ENCODE results near the gene ASPHD2. TPM values are rescaled to one million over a fixed set of nuclear protein-coding genes. Genes with fewer than 3 reads are reported as not detected.
"Not testable (repeated sequence)": the region's sequence is repeated elsewhere in the genome, so short reads cannot be mapped to it uniquely, and the experiment has no call there.

The ASPHD2 gene
- total RNA-seq, 2 donors from 2014 or later: 13.2 to 20.2 TPM

DNA sequence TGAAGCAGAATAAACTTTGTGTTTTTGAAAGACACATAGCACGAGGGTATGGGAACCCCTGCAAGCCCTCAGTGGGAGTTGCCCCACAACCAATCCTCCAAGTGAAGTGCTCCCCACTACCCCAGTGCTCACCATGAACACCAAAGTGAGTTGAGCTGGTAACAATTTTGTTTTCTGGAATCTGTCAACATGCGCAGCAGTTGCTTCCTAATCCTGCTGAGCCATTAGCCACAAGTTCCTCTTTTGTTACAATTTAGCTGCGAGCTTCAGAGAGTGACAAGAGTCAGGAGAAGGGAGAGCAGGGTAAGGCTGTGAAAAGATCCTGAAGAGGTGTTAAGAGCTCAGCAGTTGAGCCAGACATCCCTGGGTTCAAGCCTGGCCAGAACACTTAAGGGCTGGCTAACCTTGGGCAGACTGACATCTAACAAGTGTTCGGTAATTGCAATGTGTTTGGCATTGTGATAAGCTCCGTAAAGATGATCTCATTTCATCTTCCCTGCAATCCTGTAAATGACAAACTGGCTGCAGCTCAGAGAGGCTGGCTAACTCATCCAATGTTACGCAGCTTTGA is 24.1 kb upstream of the ASPHD2 start:
- peak overlapping the region; percentile 3 for H3K27ac Mint-ChIP-seq
- peaks cover 9% of the 10 kb centered on the region for H3K4me1 Mint-ChIP-seq
- H3K9me3 Mint-ChIP-seq: no peaks in the 10 kb centered on the region
- ATAC-seq (replicated peaks): no peak
- H3K36me3 Mint-ChIP-seq (ENCODE audit: low read depth): no peaks in the 10 kb centered on the region
- peaks cover 20% of the 10 kb centered on the region for H3K27me3 Mint-ChIP-seq
- H3K4me3 Mint-ChIP-seq: no peak overlapping the region

GRCh38 chr22:26406118-26406517 is 22.9 kb upstream of the ASPHD2 start:
- no peak for ATAC-seq (replicated peaks)
- peaks cover 9% of the 10 kb centered on the region for H3K4me1 Mint-ChIP-seq
- no peak overlapping the region for H3K27ac Mint-ChIP-seq
- no peak overlapping the region for H3K4me3 Mint-ChIP-seq
- H3K9me3 Mint-ChIP-seq: no peaks in the 10 kb centered on the region
- H3K27me3 Mint-ChIP-seq: peaks cover 22% of the 10 kb centered on the region
- H3K36me3 Mint-ChIP-seq (ENCODE audit: low read depth): no peaks in the 10 kb centered on the region

GRCh38 chr22:26408562-26409220 is 20.4 kb upstream of the ASPHD2 start:
- H3K9me3 Mint-ChIP-seq; H3K4me3 Mint-ChIP-seq; H3K4me1 Mint-ChIP-seq; ATAC-seq (replicated peaks); H3K27ac Mint-ChIP-seq; H3K36me3 Mint-ChIP-seq (ENCODE audit: low read depth): not testable (repeated sequence)
- peaks cover 10% of the 10 kb centered on the region for H3K27me3 Mint-ChIP-seq

DNA sequence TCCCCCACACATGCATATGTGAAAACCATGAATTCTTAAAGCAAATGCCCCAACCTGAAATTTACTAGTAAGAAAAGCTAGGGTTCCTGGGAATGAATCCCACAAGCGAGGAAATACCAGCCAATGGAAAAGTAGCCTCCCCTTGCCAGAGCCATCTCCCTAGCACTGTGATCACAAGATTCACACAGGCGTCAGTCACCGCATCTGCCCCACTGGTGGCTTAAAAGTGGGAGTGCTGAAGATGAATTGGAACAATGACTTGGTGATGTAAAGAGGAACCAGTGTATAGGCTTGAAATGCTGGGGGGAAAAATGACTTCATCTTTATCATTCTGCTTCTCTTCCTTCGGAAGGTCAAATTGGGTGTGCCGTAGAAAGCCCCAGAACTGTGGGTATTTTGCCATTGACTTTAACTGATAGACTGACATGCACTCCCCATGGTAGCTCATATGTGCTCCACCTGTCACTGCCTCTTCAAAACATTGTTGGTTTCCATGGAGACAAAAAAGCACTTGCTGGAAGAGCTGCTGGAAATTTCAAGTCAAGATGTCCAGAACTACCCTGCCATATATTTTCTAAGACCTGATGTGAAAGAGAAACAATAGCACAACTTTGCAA is 19.2 kb upstream of the ASPHD2 start:
- no peak overlapping the region for H3K27ac Mint-ChIP-seq
- no peaks in the 10 kb centered on the region for H3K9me3 Mint-ChIP-seq
- H3K4me1 Mint-ChIP-seq: no peaks in the 10 kb centered on the region
- H3K36me3 Mint-ChIP-seq (ENCODE audit: low read depth): no peaks in the 10 kb centered on the region
- ATAC-seq (replicated peaks): no peak
- no peak overlapping the region for H3K4me3 Mint-ChIP-seq
- H3K27me3 Mint-ChIP-seq: peaks cover 10% of the 10 kb centered on the region

GRCh38 chr22:26410386-26410785 is 18.7 kb upstream of the ASPHD2 start:
- Mint-ChIP-seq H3K27me3 (peaks cover 10% of the 10 kb centered on the region), H3K4me3 (no peak overlapping the region), H3K4me1 (no peaks in the 10 kb centered on the region), H3K27ac (no peak overlapping the region), H3K36me3 (ENCODE audit: low read depth) (no peaks in the 10 kb centered on the region), H3K9me3 (no peaks in the 10 kb centered on the region)
- no peak for ATAC-seq (replicated peaks)

GRCh38 chr22:26414347-26414746 is 14.7 kb upstream of the ASPHD2 start:
- no peaks in the 10 kb centered on the region for H3K36me3 Mint-ChIP-seq (ENCODE audit: low read depth)
- ATAC-seq (replicated peaks): peak; percentile 76
- no peaks in the 10 kb centered on the region for H3K9me3 Mint-ChIP-seq
- H3K27me3 Mint-ChIP-seq: peaks cover 24% of the 10 kb centered on the region
- no peak overlapping the region for H3K27ac Mint-ChIP-seq
- no peaks in the 10 kb centered on the region for H3K4me1 Mint-ChIP-seq
- H3K4me3 Mint-ChIP-seq: no peak overlapping the region

DNA sequence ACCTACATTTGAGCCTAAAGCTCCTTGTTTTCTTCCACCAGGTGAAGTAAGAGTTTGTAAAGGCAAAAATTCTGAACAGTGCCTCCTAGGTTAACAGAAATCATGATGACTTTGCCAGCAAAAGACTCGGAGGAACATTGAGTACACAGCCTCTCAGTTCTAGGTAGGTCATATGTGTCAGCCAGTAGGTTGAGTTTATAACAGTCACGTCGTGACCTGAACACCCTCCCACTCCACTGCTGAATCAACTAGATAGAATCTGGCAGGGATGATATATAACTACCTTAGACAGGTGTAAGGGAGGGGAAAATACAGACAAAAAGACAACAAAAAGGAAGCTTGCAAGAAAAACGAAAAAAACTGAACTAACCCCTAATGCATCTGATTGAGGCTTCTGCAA is 12.8 kb upstream of the ASPHD2 start:
- no peaks in the 10 kb centered on the region for H3K4me1 Mint-ChIP-seq
- no peak overlapping the region for H3K4me3 Mint-ChIP-seq
- H3K27ac Mint-ChIP-seq: no peak overlapping the region
- ATAC-seq (replicated peaks): peak; percentile 18
- H3K27me3 Mint-ChIP-seq: peaks cover 17% of the 10 kb centered on the region
- no peaks in the 10 kb centered on the region for H3K36me3 Mint-ChIP-seq (ENCODE audit: low read depth)
- no peaks in the 10 kb centered on the region for H3K9me3 Mint-ChIP-seq

- no peaks in the 10 kb centered on the region for H3K36me3 Mint-ChIP-seq (ENCODE audit: low read depth)
- peaks cover 17% of the 10 kb centered on the region for H3K27me3 Mint-ChIP-seq
- no peak overlapping the region for H3K27ac Mint-ChIP-seq
- no peak overlapping the region for H3K4me3 Mint-ChIP-seq
- no peak for ATAC-seq (replicated peaks)
- no peaks in the 10 kb centered on the region for H3K9me3 Mint-ChIP-seq
- no peaks in the 10 kb centered on the region for H3K4me1 Mint-ChIP-seq
Observed at GRCh38 chr22:26416670-26417276, 12.3 kb upstream of the ASPHD2 start.

DNA sequence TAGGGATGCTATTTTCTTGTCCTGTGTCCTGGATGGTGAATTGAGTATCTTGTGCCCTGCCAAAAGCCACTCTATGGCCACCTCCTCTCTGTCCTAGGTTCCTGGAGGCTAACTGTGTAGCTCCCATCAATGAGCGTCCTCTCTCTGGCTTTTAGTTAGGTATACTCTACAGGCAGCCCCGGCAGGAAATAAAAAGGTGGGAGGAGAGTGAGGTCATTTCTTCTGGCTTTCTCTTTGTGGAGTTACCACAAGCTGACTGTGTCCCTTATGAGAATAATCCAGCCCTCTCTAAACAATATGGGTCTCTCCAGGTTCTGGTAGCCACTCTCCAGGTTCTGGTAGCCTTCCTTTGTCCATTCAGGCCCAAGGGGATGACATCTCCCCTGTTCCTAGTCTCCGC is 11.7 kb upstream of the ASPHD2 start:
- Mint-ChIP-seq H3K27me3 (peaks cover 17% of the 10 kb centered on the region), H3K4me1 (no peaks in the 10 kb centered on the region), H3K27ac (no peak overlapping the region), H3K9me3 (no peaks in the 10 kb centered on the region), H3K4me3 (no peak overlapping the region), H3K36me3 (ENCODE audit: low read depth) (no peaks in the 10 kb centered on the region)
- peak; percentile 39 for ATAC-seq (replicated peaks)

DNA sequence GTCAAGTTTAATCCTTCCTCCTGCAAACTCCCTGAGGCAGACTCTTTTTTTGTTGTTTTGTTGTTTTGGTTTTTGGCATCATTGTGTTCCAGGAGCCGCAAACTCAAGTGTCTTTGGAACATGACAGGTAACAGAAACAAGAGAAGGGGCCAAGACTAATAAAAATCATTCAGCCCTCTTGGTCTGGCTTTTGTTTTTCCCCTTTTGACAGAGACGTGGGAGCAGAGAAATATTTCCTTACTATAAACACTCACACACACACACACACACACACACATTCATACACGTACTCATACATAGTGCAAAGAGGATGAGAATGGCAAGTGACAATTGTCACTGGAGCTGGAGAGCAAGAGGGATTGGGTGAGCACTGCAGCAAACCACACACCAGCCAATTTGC is 10.4 kb upstream of the ASPHD2 start:
- H3K9me3 Mint-ChIP-seq: peaks cover 3% of the 10 kb centered on the region
- H3K36me3 Mint-ChIP-seq (ENCODE audit: low read depth): no peaks in the 10 kb centered on the region
- H3K27me3 Mint-ChIP-seq: peaks cover 23% of the 10 kb centered on the region
- ATAC-seq (replicated peaks): no peak
- no peak overlapping the region for H3K27ac Mint-ChIP-seq
- no peaks in the 10 kb centered on the region for H3K4me1 Mint-ChIP-seq
- H3K4me3 Mint-ChIP-seq: no peak overlapping the region

DNA sequence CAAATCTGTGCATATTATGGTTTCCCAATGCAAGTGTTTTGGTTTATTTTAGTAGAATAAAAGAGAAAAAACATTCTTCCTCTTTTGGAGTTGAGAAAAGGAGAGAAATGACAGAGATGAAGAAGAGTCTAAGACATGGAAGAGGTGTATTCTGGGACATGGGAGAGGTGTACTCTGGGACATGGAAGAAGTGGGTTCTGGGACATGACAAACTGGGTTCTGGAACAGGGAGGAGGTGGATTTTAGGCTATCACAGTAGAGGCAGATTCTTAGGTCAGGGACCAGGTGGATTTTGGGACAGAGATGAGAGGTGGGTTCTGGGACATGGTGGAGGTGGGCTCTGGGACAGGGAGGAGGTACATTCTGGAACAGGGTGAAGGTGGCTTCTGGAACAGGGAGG is 2.1 kb upstream of the ASPHD2 start:
- H3K4me3 Mint-ChIP-seq: peak overlapping the region; percentile 63
- peaks cover 12% of the 10 kb centered on the region for H3K4me1 Mint-ChIP-seq
- H3K9me3 Mint-ChIP-seq: peaks cover 3% of the 10 kb centered on the region
- no peak for ATAC-seq (replicated peaks)
- peaks cover 19% of the 10 kb centered on the region for H3K36me3 Mint-ChIP-seq (ENCODE audit: low read depth)
- peaks cover 11% of the 10 kb centered on the region for H3K27me3 Mint-ChIP-seq
- peak overlapping the region; percentile 82 for H3K27ac Mint-ChIP-seq

DNA sequence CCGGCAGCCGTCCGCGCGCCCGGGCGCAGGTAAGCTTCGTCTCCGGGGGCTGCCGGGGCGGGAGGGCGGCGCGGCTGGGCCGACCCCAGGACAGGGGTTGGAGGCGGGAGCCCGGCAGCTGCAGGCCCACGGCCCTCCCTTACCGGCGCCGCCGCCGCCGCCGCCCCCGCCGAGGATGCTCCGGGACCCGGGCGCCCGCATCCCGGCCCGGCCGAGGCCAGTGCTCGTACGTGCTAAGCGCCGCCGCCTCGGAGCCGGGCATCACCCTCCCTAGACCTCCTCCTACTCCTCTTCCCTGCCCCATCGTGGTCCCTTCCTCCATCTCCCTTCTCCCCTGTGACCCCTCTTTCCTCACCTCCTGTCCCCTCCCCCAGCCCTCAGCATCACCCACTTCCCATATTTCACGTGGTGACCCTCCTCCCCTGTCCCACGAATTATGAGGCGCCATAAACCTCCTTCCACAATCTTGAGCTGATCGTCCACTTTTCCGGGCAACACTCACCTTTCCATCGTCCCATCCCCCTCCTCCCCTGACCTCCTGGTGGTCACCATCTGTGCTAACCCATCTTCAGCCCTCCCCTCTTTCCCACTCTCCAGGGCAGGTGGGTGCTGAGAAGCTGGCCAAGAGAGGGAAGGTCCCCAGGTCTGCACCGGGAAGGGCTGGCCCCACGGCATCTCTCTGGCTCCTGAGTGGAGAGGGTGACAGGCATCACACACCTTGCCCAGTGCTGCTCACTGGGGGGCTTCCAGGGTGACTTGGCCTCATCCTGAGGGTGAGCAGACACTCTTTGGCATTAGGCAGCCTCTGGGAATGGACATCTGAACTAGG is 612 bp downstream of the ASPHD2 start:
- Mint-ChIP-seq H3K27ac (peak overlapping the region; percentile 85), H3K27me3 (peaks cover 5% of the 10 kb centered on the region), H3K9me3 (no peaks in the 10 kb centered on the region), H3K36me3 (ENCODE audit: low read depth) (peaks cover 42% of the 10 kb centered on the region), H3K4me3 (peak overlapping the region; percentile 91), H3K4me1 (peaks cover 12% of the 10 kb centered on the region)
- no peak for ATAC-seq (replicated peaks)

DNA sequence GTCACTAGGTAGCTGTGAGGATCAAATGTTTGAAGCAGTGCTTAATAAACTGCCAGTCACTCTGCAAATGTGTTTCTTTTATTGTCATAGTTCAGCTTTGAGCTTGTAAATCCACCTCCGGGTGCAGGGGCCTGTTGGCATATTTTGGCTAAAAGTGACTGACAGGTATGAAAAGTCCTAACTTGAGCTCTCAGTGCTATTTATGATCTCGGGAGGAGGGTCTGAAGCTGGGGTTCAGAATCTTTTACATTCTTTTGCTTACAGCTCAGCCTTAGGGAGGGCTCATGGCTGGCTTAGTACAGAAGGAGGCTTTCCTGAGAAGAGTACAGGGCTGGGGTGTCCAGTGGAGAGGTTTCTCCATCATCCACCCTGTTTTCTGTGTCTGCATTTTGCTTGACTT is 1.5 kb downstream of the ASPHD2 start:
- Mint-ChIP-seq H3K4me1 (peaks cover 21% of the 10 kb centered on the region), H3K9me3 (no peaks in the 10 kb centered on the region), H3K27me3 (peaks cover 5% of the 10 kb centered on the region), H3K27ac (peak overlapping the region; percentile 85), H3K36me3 (ENCODE audit: low read depth) (peaks cover 51% of the 10 kb centered on the region), H3K4me3 (peak overlapping the region; percentile 91)
- no peak for ATAC-seq (replicated peaks)

GRCh38 chr22:26431261-26431995 is 2.4 kb downstream of the ASPHD2 start:
- Mint-ChIP-seq H3K4me3 (peak overlapping the region; percentile 91), H3K36me3 (ENCODE audit: low read depth) (peaks cover 60% of the 10 kb centered on the region), H3K27me3 (peaks cover 5% of the 10 kb centered on the region), H3K9me3 (no peaks in the 10 kb centered on the region), H3K27ac (peak overlapping the region; percentile 85), H3K4me1 (peaks cover 27% of the 10 kb centered on the region)
- ATAC-seq (replicated peaks): peak; percentile 47

Measured in activated T-helper 17 cell treated with anti-CD3 and anti-CD28 coated beads, Interleukin-2, amount 50 U/mL, for 72 hours (primary cell).